NCI-H146 treated with DMSO at 0.1 percent for 48 hours (cell line): ENCODE measurements around the gene IFT22.
"Not testable (repeated sequence)": the region's sequence is repeated elsewhere in the genome, so short reads cannot be mapped to it uniquely, and the experiment has no call there.

Experiments
- DNase-seq: peaks from one replicate; lab custom pipeline; 2025; ENCODE audit not compliant: unreplicated experiment; lab: John Stamatoyannopoulos, UW

Gene IFT22

DNA sequence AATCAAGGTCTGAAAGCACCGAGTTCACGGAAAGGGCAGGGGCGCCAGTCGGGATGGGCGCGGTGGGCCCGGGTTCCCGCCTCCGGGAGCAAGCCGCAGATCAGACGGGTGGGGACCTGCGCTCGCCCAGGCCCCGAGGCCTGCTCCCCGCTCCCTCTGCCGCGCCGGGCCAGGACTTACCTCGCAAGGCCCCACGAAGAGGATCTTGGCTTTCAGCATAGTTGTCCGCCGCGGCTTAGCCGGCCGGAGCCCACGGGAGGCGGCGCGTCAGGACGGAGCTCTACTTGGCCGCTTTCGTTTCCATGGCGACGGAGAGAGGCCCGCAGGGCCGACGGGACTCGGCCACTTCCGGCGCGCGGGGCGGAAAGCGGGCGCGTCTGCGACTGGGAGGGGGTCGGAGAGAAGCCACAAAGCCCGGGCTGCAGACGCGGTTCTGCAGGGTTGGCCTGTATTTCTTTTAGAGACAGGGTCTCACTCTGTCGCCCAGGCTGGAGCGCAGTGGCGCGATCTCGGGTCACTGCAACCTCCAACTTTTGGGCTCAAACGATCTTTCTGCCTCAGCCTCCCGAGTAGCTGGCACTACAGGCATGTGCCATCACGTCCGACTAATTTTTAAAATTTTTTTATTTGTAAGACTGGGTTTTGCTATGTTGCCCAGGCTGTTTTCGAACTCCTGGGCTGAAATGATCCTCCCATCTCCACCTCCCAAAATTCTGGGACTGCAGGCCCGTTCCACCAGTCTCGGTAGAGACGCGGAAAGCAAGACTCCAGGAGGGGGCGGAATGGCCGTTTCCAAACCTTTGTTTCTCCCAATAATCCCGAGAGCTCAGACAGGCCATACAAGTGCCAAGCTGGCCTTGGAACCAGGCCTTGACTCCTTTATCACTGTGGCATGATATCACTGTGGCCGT, at the start of gene IFT22:
TSS of gene IFT22 (minus strand) at position 322 of the 911 bp plus-strand sequence. CDS start at position 219, 103 bp downstream.
- DNase-seq = peak; percentile 76

DNA sequence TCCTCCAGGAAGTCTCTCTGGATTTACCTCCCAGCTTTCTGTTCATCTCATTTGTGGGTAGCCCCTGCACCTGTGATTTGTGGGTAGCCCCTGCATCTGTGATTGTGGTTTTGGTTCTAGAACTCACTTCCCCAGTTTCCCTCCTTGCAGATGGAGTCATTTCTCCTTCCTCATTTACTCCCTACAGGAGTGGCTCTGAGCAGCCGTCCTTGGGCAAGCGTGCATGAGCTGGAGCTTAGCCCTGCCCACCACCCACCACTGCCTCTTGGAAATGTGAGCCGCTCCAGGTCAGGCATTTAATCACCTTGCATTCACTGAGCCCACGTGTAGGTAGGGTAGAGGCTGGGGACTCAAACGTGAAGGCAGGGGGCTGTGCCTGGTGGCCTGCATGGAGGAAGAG, 49.2 kb upstream of the IFT22 start:
- no peak for DNase-seq

DNA sequence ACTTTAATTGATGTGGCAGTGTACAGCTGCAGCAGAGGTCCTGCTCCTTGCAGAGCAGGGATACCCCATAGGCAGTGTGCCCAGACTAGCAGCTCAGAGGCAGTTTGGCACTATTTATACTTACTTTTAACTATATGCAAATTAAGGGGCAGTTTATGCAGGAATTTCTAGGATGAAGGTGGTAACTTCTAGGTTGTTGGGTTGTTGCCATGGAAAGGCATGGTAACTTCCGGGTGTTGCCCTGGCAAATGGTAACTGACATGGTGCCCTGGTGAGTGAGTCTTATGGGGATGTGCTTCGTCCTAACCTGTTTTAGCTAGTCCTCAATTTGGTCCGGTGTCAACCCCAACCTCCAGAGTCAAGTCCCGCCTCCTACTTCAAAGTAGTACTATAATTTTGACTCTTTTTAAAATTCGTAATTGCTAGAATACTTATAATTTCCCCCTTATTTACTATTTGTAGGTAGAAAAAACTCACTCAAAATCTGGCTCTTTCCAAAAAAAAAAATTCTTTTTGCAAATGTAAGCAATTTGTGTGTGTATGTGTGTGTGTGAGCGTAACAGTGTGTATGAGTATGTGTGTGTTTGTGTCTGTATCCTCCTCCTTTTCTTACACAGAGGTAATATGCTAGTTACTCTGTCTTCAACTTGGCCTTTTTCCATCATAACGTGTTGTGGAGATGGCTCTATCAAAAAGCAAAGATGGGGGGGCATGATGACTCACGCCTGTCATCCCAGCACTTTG, 47.0 kb upstream of the IFT22 start:
- no peak for DNase-seq

DNA sequence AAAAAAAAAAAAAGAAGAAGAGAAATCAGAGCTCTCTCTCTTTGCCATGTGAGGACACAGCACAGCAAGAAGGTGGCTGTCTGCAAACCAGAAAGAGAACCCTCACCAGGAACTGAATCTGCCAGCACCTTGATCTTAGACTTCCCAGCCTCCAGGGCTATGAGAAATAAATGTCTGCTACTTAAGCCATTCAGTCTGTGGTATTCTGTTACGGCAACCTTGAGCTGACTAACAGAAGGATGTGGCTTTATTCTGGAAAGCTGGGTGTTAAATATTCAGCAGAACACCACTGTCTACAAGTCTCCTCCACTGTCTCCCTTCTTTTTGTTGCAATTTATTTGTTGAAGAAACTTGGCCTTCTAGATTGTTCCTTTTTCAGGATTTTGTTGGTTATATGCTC, 46.1 kb upstream of the IFT22 start:
- no peak for DNase-seq

DNA sequence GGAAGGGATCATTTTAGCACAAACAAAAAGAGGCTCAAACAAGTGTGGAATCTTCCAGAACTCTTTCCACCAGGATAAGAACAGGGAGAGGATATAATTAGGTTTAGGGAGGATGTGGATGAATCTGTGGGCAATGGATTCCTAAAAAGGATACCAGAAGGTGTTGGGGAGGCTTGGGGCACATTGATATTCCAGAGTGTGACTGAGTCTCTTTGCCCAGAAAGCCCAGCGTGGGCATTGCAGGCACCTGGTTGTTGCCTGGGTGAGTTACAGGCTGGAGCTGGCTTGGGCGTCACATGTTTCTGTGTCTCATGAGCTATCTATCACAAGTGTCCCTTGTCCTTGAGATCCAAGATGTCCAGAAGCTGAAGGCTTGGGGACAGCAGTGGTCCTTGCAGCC, 44.3 kb upstream of the IFT22 start:
- no peak for DNase-seq

DNA sequence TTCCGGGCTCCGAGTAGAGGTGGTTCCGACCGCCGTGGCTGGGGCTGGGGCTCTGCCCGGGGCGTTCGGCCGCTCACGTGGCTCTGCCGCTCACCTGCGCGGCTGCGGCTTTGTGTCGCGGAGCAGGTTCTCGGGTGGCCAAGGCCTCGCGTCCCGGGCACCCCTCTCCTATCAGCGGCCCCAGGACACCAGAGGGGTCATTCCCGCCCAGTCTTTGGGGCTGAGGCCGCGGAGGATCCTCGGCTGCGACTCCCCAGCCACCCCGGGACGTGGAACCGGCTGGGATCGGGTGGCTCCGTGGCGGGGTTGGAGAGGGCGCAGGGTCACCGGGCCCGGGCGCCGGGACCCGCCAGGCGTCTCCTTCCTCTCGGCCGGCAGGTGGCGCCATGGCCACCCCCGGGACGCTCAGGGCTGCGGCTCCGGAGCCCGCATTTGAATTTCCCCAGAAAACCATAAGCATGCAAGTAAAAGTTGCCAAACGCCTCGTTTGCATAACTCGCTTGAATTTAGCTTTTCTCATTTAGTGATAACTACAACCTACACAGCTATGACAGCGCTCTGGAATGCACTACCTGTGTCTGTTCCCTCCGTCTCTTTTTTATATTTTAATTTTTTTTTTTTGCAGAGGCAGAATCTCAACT, 42.2 kb upstream of the IFT22 start:
- DNase-seq = no peak

DNA sequence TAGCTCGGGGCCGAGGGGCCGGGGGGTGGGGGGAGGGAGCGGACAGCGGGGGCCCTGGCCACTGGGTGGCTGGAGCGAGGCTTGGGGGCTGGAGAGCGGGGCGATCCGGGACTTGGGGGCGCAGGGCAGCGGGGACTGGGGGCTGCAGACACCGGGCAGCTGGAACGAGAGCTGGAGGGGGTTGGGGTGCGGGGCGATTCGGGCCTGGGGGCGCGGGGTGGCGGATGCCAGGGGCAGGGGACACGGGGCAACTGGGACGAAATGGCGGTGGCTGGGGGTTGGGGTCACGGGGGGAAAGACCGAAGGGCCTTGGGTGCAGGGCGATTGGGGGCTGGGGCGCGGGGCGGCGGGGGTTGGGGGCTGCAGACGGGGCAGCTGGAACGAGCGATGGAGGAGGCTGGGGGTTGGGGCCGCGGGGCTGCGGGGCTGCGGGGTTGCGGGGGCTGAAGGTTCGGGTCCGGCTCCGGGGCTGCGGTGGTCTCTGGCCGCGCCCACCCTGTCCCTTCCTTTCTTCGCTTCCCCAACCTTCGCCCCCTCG, 41.7 kb upstream of the IFT22 start:
- DNase-seq = no peak

DNA sequence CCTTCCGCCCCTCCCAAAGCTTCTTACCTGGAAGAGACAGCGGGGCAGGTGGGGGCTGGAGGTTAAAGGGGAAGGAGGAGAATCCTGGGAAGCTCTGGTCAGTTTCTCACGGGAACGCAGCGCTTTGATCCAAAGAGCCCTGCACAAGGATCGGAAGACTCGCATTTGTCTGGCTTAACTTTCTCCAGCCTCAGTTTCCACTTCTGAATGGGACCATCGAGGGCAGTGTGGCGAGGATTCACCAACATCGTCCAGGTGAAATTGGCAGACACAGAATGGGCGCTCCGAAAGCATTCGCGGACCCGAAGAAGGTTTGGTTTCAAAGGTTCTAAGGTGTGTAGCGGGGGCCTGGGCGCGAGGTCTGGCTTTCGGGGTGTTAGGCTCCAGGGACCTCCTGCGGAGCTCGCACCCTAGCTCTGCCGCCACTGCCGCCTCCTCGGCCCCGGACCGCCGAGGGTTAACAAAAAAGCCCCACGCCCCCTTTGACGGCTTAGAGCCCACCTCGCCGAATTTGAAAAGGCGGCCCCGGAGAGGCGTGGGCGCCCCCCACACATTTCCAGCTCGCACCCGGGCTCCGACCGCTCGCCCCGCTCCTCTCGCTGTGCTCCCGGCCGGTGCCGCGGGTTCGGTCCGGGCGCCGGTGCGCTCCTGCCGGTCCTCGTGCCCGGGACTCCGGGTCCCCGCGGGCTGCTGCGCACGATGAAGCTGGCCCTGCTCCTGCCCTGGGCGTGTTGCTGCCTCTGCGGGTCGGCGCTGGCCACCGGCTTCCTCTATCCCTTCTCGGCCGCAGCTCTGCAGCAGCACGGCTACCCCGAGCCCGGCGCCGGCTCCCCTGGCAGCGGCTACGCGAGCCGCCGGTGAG, 41.0 kb upstream of the IFT22 start, which contains the start of gene COL26A1:
TSS of gene COL26A1 (plus strand) at position 542 of the 862 bp plus-strand sequence. CDS start at position 700, 158 bp downstream.
- peak; percentile 23 for DNase-seq

DNA sequence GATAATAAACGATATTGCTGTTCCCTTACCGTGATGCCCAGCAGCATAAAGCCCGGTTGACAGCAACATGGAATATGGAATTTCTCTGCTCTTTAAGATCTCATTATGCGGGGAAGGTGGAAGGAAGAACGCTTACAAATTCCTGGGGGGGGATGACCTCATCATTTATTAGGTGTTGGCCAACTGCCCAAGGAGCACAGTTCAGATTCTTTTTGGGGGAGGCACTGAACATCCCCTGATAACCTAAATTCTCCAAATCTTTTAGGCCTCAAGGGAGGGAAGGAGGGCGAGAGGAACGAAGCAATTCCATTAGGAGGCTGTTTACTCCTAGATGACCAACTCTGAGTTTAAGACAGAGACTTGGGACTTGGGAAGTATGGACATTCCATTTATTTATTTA, 35.8 kb upstream of the IFT22 start:
- no peak for DNase-seq

DNA sequence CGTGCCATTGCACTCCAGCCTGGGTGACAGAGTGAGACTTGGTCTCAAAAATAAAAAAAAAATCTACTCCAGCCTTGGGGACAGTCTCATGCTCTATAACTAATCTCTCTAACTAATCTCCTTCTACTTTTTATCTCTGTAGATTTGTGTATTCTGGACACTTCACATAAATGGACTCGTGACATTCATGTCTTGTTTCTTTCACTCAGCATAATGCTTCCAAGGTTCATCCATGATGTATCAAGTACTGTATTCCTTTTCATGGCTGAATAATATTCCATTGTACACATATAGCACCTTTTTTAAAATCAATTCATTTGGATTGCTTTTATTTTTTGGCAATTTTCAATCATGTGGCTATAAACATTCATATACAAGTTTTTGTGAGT, 31.3 kb upstream of the IFT22 start:
- DNase-seq = no peak

DNA sequence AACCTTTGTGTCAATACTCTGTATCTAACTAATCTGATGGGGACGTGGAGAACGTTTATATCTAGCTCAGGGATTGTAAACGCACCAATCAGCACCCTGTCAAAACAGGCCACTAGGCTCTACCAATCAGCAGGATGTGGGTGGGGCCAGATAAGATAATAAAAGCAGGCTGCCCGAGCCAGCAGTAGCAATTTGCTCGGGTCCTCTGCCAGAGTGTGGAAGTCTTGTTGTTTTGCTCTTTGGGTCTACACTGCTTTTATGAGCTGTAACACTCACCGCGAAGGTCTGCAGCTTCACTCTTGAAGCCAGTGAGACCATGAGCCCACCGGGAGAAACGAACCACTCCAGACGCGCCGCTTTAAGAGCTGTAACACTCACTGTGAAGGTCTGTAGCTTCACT, 27.7 kb upstream of the IFT22 start:
- not testable (repeated sequence) for DNase-seq

DNA sequence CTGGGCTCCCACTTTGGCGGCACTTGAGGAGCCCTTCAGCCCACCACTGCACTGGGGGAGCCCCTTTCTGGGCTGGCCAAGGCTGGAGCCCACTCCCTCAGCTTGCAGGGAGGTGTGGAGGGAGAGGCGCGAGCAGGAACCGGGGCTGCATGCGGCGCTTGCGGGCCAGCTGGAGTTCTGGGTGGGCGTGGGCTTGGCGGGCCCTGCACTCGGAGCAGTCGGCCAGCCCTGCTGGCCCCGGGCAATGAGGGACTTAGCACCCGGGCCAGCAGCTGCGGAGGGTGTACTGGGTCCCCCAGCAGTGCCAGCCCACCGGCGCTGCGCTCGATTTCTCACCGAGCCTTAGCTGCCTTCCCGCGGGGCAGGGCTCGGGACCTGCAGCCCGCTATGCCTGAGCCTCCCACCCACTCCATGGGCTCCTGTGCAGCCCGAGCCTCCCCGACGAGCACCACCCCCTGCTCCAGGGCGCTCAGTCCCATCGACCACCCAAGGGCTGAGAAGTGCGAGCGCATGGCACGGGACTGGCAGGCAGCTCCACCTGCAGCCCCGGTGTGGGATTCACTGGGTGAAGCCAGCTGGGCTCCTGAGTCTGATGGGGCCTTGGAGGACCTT, 26.9 kb upstream of the IFT22 start:
- DNase-seq = not testable (repeated sequence)

DNA sequence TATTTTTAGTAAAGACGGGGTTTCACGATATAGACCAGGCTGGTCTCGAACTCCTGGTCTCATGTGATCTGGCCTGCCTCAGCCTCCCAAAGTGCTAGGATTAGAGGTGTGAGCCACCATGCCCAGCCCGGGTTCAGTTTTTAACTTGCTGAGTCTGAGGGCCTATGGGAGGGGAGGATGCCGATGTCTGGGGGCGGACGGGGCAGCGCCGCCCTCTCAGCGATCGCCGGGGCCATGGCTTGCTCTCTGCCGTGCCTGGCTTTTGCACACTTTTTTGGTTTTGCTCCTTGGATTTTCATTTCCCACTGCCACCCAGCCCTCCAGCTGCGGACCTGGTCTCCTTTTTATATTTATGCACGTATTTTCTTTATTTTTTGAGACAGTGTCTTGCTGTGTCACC, 25.9 kb upstream of the IFT22 start:
- DNase-seq = no peak

DNA sequence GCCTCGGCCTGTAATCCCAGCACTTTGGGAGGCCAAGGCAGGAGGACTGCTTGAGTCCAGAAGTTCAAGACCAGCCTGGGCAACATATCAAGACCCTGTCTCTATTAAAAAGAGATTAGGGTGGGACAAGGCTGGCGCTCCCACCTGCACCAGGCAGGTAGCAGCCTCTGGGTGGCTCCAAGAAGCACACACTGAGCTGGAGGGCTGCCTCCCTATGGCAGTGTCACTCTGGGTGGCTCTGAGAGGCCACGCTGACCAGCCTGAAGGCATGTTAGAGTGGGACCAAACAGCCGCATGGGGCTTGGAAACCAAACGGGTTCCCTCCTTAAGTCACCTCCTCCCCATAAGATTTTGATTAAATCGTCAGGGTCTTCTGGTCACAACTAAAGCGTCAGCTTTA, 21.3 kb upstream of the IFT22 start:
- DNase-seq = no peak

DNA sequence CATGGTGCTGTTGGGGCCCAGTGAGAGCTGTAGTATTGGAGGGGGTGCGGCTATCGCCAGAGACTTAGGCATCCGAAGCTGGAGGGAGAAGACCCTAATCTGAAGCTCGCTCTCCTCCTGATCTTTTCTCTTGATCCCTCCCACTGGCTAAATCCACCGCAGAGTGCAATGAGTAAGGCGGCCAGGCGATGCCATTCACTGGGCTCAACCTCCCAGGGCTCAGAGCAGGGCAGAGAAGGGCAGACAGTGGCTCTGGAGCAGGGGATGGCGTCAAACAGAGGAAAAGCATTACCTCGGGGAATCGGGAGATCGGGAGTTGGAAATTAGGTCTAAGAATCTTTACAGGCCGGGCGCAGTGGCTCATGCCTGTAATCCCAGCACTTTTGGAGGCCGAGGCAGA, 18.8 kb upstream of the IFT22 start:
- DNase-seq = no peak

DNA sequence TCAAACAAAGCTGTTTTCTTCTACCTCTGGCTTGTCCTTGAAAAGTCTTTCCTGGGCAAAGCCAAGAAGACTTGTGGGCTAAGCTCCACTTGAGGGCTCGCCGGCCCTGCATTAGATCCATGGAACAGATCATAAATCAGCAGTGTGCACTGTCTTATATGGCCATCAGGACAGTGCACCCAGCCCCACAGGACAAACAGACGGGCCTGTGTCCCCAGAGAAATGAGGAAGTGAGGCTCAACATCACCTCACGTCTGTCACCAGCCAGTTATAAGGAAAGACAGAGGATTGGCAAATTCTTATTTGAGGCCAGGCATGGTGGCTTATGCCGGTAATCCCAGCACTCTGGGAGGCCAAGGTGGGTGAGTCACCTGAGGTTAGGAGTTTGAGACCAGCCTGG, 12.3 kb upstream of the IFT22 start:
- no peak for DNase-seq

DNA sequence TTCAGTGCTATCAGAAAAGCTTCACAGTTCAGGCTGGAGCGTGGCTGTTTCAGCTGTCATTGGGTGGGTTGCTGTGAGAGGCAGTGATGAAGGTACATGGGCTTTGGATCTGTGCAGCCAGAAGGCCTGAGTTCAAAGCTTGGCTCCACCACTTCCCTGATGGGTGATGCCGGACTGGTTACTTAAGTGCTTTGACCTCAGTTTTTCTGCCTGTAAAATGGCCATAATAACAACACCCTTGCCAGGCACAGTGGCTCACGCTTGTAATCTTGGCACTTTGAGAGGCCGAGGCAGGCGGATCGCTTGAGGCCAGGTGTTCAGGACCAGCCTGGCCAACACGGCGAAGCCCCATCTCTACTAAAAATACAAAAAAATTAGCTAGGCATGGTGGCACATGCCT, 10.4 kb upstream of the IFT22 start:
- no peak for DNase-seq

DNA sequence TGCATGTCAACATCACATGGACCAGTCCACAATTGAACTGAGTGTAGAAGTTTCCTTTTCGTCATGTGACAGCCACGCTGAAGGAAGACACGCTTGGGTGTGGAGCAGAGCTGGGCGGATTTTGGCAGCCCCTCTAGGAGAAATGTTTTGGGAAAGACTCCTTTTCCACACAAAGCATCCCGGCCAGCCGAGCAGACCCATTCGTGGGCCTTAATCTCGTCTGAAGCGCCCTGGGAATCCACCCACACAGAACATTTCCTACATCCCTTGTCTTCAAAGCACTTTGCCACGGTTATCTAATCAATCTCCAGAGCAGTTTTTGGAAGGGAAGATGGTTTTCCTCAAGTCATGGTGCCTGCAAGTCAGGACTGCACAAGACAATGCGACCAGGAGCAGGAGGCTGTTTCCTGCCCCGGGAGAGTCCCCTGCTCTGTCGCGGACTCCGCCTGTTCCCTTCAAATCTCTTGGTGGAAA, 8.4 kb upstream of the IFT22 start:
- no peak for DNase-seq

DNA sequence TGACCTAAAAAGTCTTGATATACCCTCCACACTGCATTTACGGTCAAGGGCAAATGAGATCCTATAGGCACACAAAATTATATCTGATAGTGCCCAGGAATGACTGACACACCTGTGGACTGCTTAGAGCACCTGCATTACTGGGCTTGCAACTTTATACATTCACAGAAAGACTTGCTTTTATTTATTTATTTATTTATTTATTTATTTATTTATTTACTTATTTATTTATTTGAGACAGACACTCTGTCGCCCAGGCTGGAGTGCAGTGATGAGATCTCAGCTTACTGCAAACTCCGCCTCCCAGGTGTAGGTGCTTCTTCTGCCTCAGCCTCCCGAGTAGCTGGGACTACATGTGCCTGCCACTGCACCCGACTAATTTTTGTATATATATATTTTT, 6.5 kb upstream of the IFT22 start:
- DNase-seq = no peak

DNA sequence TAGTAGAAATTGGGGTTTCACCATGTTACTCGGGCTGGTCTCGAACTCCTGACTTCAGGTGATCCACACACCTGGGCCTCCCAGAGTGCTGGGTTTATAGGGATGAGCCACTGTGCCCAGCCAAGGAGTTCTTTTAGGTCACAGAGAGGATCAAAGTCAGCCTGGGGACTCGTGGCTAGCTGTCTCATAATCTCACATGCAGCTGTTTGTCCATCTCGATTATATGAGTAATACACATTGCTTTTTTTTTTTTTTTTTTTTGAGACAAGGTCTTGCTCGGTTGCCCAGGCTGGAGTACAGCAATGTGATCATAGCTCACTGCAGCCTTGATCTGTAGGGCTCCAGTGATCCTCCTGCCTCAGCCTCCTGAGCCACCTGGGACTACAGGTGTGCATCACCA, 2.2 kb downstream of the IFT22 start:
- no peak for DNase-seq
